ENCODE data around the gene COX18.

Gene COX18

GRCh38 chr4:73069338-73070073 lies at the start of gene COX18:
Gene COX18 (minus strand): TSS chr4:73069716. CDS start chr4:73069649, 67 bp downstream.
- peak within 1 kb of the TSS; percentile 84 to 93 for H3K4me3 Mint-ChIP-seq
- H3K4me1 Mint-ChIP-seq, result peaks cover 45% of the 10 kb centered on the region

GRCh38 chr4:73109493-73109892 lies 40.0 kb upstream of the COX18 start:
- Mint-ChIP-seq H3K9me3 (no peaks in the 10 kb centered on the region), H3K27me3 (no peaks in the 10 kb centered on the region), H3K4me3 (no peak overlapping the region), H3K27ac (no peak overlapping the region), H3K4me1 (no peaks in the 10 kb centered on the region)
- DNase-seq (no peak), ATAC-seq (no peak)

More at GRCh38 chr4:73069338-73070073, at the start of gene COX18:
- no peaks in the 10 kb centered on the region for H3K27me3 Mint-ChIP-seq
- no peaks in the 10 kb centered on the region for H3K9me3 Mint-ChIP-seq
- H3K27ac Mint-ChIP-seq, result peak within 1 kb of the TSS; percentile 86 to 100
- DNase-seq, result peak; percentile 96 to 97
- ATAC-seq, result peak; percentile 88

DNA sequence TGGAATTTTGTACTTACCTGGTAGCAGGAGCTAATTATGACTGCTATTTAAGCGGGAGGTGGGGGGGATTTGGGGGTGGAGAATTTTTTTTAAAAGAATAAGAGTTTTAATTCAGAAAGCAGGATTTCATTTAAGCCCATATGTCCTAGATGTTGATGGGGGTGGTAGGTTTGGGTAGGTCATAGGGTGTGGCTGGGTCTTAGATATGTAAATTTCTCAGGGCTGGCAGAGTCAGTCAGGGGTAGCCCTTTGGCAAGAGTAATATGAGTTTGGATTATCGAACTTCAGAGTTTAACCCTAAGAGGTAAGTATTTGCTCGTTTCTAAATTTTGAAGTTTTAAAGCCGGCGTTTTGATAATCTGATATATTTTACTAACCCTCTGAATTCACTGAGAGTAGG lies 35.2 kb upstream of the COX18 start:
- peaks cover 3% of the 10 kb centered on the region for H3K4me1 Mint-ChIP-seq
- H3K27me3 Mint-ChIP-seq, result no peaks in the 10 kb centered on the region
- no peaks in the 10 kb centered on the region for H3K9me3 Mint-ChIP-seq
- ATAC-seq, result no peak
- H3K27ac Mint-ChIP-seq, result peak overlapping the region; percentile 37 to 55
- no peak for DNase-seq
- peak overlapping the region in 1 of 2 donors; percentile 4 for H3K4me3 Mint-ChIP-seq

- peak; percentile 43 for ATAC-seq
- H3K27ac Mint-ChIP-seq, result peak overlapping the region in 1 of 2 donors; percentile 54
- H3K9me3 Mint-ChIP-seq, result no peaks in the 10 kb centered on the region
- no peaks in the 10 kb centered on the region for H3K27me3 Mint-ChIP-seq
- no peak for DNase-seq
- peak overlapping the region; percentile 44 to 55 for H3K4me3 Mint-ChIP-seq
- peaks cover 7% of the 10 kb centered on the region for H3K4me1 Mint-ChIP-seq
Observed at GRCh38 chr4:73103799-73104503, 34.4 kb upstream of the COX18 start.

DNA sequence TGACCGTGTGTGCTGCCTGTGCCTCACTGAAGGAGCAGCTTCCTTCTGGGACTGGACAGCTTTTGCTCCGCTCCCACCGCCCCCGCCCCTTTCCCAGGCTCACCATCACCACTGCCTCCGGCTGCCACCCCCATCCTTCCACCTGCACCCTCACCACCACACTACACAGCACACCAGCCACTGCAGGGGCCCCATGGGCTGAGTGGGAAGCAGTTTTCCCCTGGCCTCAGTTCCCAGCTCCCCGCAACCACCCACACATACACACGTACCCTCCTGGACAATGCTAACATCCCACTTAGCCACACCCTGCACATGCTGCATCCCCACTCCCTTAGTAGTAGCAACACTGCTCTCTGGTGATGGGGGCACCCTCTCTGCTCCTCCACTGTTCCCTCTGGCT lies 29.6 kb upstream of the COX18 start:
- Mint-ChIP-seq H3K9me3 (no peaks in the 10 kb centered on the region), H3K4me3 (no peak overlapping the region), H3K27ac (peak overlapping the region; percentile 85 to 95), H3K4me1 (peaks cover 7% of the 10 kb centered on the region), H3K27me3 (no peaks in the 10 kb centered on the region)
- no peak for DNase-seq
- ATAC-seq, result no peak

DNA sequence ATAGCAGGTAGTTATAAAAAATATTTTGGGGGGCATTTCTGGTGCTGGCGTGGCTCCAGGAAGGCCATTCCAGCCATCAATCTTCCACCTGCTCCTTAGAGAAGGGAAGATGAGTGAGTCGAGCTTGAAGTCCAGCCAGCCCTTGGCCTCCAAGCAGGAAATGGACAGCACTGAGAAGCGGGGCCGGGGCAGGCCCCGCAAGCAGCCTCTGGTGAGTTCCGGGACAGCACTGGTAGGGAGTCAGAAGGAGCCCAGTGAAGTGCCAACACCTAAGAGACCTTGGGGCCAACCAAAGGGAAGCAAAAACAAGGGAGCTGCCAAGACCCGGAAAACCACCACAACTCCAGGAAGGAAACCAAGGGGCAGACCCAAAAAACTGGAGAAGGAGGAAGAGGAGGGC lies 29.2 kb upstream of the COX18 start:
- ATAC-seq, result no peak

DNA sequence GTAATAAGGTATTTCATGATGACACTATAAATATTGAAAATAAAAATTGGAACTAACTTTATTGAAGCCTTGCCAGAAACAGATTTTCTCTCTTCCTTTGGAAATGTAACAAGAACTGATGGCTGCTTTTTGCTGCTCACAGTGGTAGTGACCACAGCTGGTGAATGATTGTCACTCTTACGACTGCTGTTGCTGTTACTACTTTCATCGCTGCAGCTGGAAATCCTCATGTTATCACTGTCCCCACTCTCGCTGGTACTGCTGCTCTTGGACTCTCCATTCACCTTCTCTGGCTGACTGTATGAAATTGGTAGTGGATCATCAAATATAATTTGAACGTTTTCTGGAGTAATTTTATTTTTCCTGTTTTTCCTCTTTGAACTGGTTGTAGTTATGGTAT lies 28.5 kb upstream of the COX18 start:
- Mint-ChIP-seq H3K4me1 (peaks cover 7% of the 10 kb centered on the region), H3K9me3 (no peaks in the 10 kb centered on the region), H3K27ac (no peak overlapping the region), H3K27me3 (no peaks in the 10 kb centered on the region), H3K4me3 (no peak overlapping the region)
- DNase-seq, result no peak
- ATAC-seq, result no peak

More for the DNA sequence above, 29.2 kb upstream of the COX18 start:
- Mint-ChIP-seq H3K9me3 (no peaks in the 10 kb centered on the region), H3K4me1 (peaks cover 7% of the 10 kb centered on the region), H3K4me3 (no peak overlapping the region), H3K27me3 (no peaks in the 10 kb centered on the region), H3K27ac (peak overlapping the region; percentile 76 to 82)
- DNase-seq, result no peak

- no peak for DNase-seq
- H3K27me3 Mint-ChIP-seq, result no peaks in the 10 kb centered on the region
- H3K4me3 Mint-ChIP-seq, result no peak overlapping the region
- peaks cover 13% of the 10 kb centered on the region for H3K4me1 Mint-ChIP-seq
- H3K27ac Mint-ChIP-seq, result no peak overlapping the region
- H3K9me3 Mint-ChIP-seq, result no peaks in the 10 kb centered on the region
- no peak for ATAC-seq
Observed at GRCh38 chr4:73092868-73093267, 23.4 kb upstream of the COX18 start.

- H3K4me1 Mint-ChIP-seq, result peaks cover 18% of the 10 kb centered on the region
- no peak overlapping the region for H3K4me3 Mint-ChIP-seq
- no peak for DNase-seq
- H3K27ac Mint-ChIP-seq, result peak overlapping the region in 1 of 2 donors; percentile 58
- no peaks in the 10 kb centered on the region for H3K27me3 Mint-ChIP-seq
- ATAC-seq, result no peak
- no peaks in the 10 kb centered on the region for H3K9me3 Mint-ChIP-seq
Observed at GRCh38 chr4:73090738-73091137, 21.2 kb upstream of the COX18 start.

GRCh38 chr4:73087871-73088270 lies 18.4 kb upstream of the COX18 start:
- Mint-ChIP-seq H3K4me3 (no peak overlapping the region), H3K27me3 (no peaks in the 10 kb centered on the region), H3K9me3 (no peaks in the 10 kb centered on the region), H3K27ac (peak overlapping the region in 1 of 2 donors; percentile 0), H3K4me1 (peaks cover 18% of the 10 kb centered on the region)
- DNase-seq (no peak), ATAC-seq (no peak)

DNA sequence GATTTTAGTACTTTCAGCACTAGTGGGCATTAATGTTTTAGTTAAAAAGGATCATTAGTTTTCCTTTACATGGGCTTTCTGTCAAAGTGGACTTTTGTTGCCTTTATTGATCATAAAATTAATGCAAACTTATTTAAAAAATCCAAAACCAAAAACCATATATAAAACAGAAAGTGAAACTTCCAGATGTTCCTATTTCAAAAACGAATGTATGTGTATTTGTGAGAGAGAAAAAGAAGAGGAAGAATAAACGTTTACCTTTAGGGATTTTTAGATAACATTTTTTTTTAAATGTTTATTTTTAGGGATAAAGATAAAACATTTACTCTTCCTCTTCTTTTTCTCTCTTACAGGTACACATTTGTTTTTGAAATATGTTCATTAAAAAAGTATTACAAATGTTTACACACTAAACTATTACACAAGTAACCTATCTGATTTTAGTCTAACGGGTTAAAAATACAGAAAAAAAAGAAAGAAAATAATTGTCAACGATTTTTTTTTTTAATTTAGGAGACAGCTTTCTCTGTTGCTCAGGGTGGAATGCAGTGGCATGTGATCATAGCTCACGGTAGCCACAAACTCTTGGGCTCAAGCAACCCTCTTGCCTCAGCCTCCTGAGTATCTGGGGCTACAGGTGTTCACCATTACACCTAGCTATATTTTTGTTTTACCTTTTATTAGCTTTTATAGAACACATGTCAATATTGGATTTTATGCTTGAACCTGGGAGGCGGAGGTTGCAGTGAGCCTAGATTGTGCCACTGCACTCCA lies 16.8 kb upstream of the COX18 start:
- Mint-ChIP-seq H3K4me1 (peaks cover 25% of the 10 kb centered on the region), H3K27me3 (no peaks in the 10 kb centered on the region), H3K9me3 (no peaks in the 10 kb centered on the region), H3K4me3 (peak overlapping the region; percentile 15 to 64), H3K27ac (peak overlapping the region in 1 of 2 donors; percentile 69)
- ATAC-seq, result peak; percentile 64
- DNase-seq, result no peak

- H3K4me3 Mint-ChIP-seq, result no peak overlapping the region
- DNase-seq, result no peak
- H3K27me3 Mint-ChIP-seq, result no peaks in the 10 kb centered on the region
- H3K27ac Mint-ChIP-seq, result no peak overlapping the region
- no peak for ATAC-seq
- peaks cover 19% of the 10 kb centered on the region for H3K4me1 Mint-ChIP-seq
- no peaks in the 10 kb centered on the region for H3K9me3 Mint-ChIP-seq
Observed at GRCh38 chr4:73080789-73081188, 11.3 kb upstream of the COX18 start.

DNA sequence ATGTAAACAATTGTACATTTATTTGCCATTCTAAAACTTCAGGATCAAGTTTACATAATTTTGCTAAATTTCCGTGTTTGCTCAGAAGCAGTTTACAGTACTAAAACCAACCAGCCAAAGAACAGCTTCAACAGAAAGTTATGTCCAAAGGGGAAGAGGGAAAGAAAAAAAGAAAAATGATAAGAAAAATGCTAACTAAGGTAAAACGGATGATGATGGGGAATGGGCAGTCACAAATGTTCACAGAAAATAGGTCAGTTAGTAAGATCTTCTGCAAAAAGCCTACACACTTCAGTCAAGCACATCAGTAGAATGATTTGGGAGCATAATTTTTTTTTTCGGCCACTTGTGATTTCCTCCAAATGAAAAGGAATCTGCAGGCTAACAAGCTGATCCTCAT lies 6.3 kb upstream of the COX18 start:
- Mint-ChIP-seq H3K4me3 (no peak overlapping the region), H3K4me1 (peaks cover 14% of the 10 kb centered on the region), H3K27ac (peak overlapping the region in 1 of 2 donors; percentile 26), H3K27me3 (no peaks in the 10 kb centered on the region), H3K9me3 (no peaks in the 10 kb centered on the region)
- no peak for ATAC-seq
- DNase-seq, result no peak

DNA sequence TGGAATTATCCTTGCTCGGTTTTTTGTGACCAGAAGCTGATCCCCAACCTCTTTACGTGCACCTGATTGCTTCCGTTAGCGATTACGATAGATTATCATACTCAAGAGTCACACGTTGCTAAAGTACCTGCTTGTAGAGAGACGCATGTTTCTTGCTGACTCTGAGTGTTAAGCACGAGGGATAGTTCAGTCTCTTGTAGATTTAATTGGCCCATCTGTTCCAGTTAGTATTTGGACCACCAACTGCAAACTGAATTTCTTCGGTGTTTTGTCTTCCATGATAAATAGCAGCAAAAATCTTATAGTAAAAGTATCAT lies 516 bp upstream of the COX18 start:
- peak overlapping the region; percentile 86 to 100 for H3K27ac Mint-ChIP-seq
- H3K27me3 Mint-ChIP-seq, result no peaks in the 10 kb centered on the region
- DNase-seq (no peak), ATAC-seq (peak; percentile 32)
- no peaks in the 10 kb centered on the region for H3K9me3 Mint-ChIP-seq
- peaks cover 42% of the 10 kb centered on the region for H3K4me1 Mint-ChIP-seq
- H3K4me3 Mint-ChIP-seq, result peak overlapping the region; percentile 84 to 93

GRCh38 chr4:73068491-73069337 lies 802 bp downstream of the COX18 start:
- Mint-ChIP-seq H3K9me3 (no peaks in the 10 kb centered on the region), H3K27ac (peak overlapping the region; percentile 86 to 100), H3K27me3 (no peaks in the 10 kb centered on the region), H3K4me1 (peaks cover 53% of the 10 kb centered on the region), H3K4me3 (peak overlapping the region; percentile 84 to 93)
- peak in 1 of 2 donors; percentile 26 for DNase-seq
- no peak for ATAC-seq

Measured in stimulated activated naive CD8-positive, alpha-beta T cell treated with anti-CD3 and anti-CD28 coated beads, Interleukin-15, amount 100 ng/mL, for 72 hours (primary cell).